Activated naive CD8-positive, alpha-beta T cell treated with anti-CD3 and anti-CD28 coated beads, Interleukin-2, amount 50 U/mL, for 16 hours (primary cell): ENCODE data around the gene MEST.
"Not testable (repeated sequence)": the region's sequence is repeated elsewhere in the genome, so short reads cannot be mapped to it uniquely, and the experiment has no call there.

ENCODE experiments used
- DNase-seq: peaks from one replicate; pipeline ENCODE4 v3.0.0-alpha.2; 2020; ENCODE audit warnings: low read depth, low spot score

The MEST gene

GRCh38 chr7:130523519-130524125, 31.7 kb downstream of the MEST start:
- DNase-seq: not testable (repeated sequence)

GRCh38 chr7:130524628-130525027, 32.7 kb downstream of the MEST start:
- DNase-seq: no peak

- not testable (repeated sequence) for DNase-seq
Measured at GRCh38 chr7:130527752-130528355, 36.0 kb downstream of the MEST start.

- no peak for DNase-seq
Measured at GRCh38 chr7:130529417-130529816, 37.5 kb downstream of the MEST start.

DNA sequence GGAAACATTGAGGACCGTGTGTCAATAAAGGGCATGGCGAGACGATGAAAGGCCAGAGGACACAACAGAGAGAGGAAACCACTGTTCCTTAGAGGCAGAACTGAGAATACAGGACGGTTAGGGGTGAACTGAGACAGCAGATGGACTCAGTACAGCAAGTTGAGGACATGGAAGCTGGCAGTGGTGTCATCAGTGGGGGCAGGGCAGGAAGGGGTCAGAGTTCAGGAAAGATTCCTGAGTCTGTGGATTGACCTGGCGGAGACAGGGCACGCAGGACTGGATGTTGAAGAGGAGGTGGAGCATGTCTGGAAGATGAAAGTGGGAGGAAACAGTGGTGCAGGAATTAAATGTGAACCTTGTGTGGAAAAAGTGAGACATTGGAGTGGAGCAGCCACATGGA, 46.0 kb downstream of the MEST start:
- DNase-seq: not testable (repeated sequence)

- DNase-seq: not testable (repeated sequence)
Measured at GRCh38 chr7:130541287-130541686, 49.4 kb downstream of the MEST start.

DNA sequence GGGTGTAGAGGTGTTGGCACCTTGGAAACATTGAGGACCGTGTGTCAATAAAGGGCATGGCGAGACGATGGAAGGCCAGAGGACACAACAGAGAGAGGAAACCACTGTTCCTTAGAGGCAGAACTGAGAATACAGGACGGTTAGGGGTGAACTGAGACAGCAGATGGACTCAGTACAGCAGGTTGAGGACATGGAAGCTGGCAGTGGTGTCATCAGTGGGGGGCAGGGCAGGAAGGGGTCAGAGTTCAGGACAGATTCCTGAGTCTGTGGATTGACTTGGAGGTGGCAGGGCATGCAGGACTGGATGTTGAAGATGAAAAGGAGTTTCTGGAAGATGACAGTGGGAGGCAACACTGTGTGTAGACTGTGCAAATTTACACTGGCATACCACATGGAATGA, 50.4 kb downstream of the MEST start:
- DNase-seq: not testable (repeated sequence)

DNA sequence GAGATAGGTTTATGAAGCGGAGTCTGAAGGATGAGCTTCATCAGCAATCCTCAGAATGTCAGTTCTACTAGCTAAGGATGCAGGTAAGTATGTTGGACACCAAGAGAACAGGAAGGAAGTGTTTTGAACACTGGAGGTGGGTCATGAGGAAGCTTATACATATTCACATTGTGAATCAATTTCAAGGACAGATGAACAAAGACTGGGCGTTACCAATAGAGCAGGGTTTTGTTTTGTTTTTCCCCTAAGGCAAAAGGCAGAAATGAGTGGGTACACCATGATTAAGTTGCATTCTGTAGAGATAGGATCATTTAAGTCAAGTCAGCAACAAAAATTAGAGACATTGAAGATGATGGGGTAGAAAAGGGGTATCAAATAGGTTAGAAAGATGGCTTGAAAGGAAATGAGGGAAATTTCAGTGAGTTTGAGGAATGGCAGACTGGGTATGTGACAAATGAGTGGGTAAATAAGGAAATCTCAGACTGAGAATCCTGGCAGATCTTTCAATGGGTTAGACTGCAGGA, 51.7 kb downstream of the MEST start:
- no peak for DNase-seq

GRCh38 chr7:130544356-130544755, 52.5 kb downstream of the MEST start:
- DNase-seq: no peak

GRCh38 chr7:130553398-130554029, 61.6 kb downstream of the MEST start:
- no peak for DNase-seq

DNA sequence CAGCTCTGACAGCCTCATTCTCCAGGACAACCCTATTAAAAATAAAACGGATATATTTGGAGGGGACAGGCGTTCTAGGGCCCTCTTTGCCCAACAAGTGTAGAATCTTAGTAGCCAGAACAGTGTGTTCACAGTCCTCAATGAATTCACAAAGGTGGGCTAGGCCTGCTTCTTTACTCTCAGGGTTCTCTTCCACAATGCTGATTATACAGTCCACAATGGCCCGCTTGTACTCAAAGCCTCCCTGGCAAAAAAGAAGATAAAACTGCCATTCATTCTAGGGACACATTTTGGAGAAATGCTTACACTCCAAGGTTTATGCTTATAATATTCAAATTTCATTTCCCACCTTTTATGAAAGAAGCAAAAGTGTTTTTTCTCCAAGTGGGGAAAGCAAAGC, 62.6 kb downstream of the MEST start:
- DNase-seq: no peak
